IPS-11a (cell line): ENCODE results near the gene PLCD3.

Experiments used
- H3K4me3 ChIP-seq: one replicate; pipeline ENCODE4 v1.5.1; 2013; ENCODE audit warnings: low read depth, low read length, control low read depth

The PLCD3 gene

GRCh38 chr17:45104497-45104896 is 27.8 kb downstream of the PLCD3 start:
- H3K4me3 ChIP-seq, result no peak overlapping the region

- no peak overlapping the region for H3K4me3 ChIP-seq
These were observed 28.3 kb downstream of the PLCD3 start for GRCh38 chr17:45104029-45104428.

GRCh38 chr17:45103269-45103795 is 29.0 kb downstream of the PLCD3 start:
- H3K4me3 ChIP-seq, result no peak overlapping the region

DNA sequence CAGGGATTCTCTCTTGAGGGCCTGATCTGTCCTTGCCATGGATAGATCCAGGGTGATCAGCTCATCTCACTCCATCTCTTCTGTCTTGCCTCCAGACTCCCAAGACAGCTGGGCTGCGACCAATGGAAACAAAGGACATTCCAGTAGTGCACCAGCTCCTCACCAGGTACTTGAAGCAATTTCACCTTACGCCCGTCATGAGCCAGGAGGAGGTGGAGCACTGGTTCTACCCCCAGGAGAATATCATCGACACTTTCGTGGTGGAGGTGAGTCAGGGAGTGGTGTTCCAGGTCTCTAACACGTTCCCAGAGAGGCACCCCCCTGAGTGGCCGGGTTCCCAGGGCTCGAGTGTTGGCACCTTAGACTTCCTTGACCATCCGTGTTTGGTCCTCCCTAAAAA is 29.5 kb downstream of the PLCD3 start:
- no peak overlapping the region for H3K4me3 ChIP-seq

- H3K4me3 ChIP-seq, result no peak overlapping the region
These were observed 30.2 kb downstream of the PLCD3 start for GRCh38 chr17:45101883-45102811.

DNA sequence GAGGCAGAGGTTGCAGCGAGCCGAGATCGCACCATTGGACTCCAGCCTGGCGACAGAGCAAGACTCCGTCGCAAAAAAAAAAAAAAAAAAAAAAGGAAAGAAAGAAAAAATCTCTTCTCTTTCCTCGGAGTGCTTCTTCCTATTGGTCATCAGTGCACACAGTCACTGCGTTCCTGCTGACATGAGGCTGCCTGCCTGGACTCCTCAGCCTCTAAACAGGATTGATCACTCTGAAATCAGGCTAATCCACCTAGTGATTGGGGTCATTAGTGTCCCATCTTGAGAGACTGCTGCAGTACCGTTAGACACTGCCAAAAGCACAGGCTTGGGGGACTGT is 30.8 kb downstream of the PLCD3 start:
- no peak overlapping the region for H3K4me3 ChIP-seq

- H3K4me3 ChIP-seq, result no peak overlapping the region
These were observed 33.3 kb downstream of the PLCD3 start for GRCh38 chr17:45098869-45099616.

DNA sequence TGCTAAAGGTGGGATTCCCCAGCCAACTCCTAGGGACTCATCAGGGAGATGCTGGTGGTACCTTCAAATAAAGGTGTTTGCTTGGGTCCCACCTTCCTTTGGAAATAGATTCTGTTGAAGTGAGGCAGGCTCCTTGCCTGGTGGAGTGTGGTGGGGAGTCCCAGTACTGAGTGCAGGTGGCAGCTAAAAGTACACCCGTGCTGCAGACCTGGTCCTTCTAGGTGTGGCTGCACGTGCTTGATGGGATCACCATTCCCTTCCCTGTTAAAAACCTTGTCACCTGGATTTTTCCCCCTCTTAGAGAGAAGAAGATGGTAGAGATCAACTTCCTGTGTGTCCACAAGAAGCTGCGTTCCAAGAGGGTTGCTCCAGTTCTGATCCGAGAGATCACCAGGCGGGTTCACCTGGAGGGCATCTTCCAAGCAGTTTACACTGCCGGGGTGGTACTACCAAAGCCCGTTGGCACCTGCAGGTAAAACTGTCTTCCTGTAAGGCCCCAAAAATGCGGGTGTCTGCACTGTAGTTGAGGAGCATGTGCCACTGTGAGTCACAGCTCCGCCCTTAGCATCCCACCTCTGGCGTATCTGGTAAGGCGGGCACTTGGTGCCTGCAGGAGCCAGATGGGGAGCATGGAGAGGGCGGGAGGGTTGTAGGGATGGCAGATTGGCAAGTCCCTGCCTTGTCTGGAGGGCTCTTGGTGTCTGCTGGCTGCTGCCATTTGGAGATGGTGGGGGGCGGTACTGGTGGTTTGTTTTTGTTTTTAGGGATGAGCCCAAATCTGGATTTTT is 34.0 kb downstream of the PLCD3 start:
- no peak overlapping the region for H3K4me3 ChIP-seq

DNA sequence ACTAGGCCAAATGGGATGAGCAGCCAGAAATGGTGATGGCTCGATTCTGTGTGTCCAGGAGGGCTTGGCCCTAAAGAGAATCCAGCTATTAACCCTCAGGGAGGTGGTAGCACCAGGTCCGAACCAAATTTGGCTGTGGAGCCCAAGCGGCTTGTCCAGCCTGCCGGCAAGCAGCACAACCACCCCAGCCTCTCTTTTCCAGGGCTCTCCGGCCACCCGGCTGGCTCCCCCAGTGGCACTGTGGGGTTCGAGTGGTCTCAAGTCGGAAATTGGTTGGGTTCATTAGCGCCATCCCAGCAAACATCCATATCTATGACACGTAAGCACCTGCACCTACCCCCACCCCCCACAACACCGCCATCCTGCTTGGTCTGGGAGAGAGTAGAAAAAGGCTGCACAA is 35.4 kb downstream of the PLCD3 start:
- H3K4me3 ChIP-seq, result no peak overlapping the region

DNA sequence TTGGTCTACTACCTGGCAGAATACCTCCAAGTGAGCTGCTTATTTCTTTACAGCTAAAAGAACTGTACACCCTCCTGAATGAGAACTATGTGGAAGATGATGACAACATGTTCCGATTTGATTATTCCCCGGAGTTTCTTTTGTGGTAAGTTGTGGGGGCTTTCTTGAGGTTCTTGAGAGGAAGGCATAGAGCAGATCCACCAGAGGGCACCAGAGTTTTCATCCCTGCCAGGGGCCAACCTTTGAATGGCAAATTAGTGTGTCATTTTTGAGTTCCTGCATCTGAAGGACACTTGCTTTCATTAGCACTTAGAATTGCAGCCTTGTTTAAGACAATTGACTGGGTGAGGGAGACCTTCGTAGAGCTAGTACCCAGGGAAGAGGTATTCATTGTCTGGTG is 36.2 kb downstream of the PLCD3 start:
- no peak overlapping the region for H3K4me3 ChIP-seq

DNA sequence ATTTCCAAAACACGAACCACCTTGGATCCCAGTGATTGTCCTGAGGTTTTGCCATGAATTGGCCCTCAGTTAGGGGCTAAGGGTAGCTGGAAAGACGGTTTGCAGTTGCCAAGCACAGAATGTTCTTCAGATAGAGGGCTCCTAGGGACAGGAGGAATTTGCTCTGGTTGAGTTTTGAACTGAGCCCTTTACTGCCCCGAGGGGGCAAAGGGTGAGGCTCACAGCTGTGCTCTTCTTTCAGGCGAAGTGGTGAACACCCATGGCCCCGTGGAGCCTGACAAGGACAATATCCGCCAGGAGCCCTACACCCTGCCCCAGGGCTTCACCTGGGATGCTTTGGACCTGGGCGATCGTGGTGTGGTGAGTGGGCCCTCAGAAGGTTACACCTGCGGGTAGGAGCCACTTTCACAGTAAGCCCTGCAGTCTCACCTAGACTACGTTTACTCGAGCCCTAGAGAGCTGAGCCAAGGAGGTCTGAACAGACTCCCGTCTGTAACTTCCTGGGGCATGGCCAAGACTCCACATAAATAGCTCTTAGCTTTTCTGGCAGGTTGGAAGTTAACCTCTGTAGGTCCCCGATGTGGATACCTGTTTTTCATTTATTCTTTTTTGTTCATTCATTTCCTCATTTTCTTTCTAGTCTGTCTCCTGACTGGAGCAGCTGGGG is 38.7 kb downstream of the PLCD3 start:
- H3K4me3 ChIP-seq, result no peak overlapping the region

DNA sequence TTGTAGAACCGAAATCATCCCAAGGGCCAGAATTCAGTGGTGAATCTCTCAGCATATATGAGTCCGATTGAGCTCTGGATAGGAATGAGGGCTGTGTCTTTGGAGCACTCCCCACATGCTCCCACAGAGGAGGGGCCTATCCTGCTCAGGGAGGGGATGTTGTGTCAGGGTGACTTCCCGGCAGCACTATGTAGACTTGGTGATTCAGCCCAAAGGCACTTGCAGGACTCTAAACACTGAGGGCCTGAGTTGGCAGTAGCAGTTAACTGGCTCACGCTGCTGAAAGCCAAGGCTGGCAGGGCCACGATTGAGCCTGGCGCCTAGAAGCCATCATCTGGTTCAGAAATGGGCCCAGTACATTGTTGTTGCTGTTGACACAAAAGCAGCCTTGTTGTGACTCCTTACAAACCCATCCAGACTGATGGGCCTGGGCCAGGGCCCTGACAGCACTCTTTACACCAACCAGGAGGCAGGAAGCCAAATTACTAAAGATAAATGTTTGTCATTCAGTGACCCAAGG is 39.3 kb downstream of the PLCD3 start:
- no peak overlapping the region for H3K4me3 ChIP-seq

DNA sequence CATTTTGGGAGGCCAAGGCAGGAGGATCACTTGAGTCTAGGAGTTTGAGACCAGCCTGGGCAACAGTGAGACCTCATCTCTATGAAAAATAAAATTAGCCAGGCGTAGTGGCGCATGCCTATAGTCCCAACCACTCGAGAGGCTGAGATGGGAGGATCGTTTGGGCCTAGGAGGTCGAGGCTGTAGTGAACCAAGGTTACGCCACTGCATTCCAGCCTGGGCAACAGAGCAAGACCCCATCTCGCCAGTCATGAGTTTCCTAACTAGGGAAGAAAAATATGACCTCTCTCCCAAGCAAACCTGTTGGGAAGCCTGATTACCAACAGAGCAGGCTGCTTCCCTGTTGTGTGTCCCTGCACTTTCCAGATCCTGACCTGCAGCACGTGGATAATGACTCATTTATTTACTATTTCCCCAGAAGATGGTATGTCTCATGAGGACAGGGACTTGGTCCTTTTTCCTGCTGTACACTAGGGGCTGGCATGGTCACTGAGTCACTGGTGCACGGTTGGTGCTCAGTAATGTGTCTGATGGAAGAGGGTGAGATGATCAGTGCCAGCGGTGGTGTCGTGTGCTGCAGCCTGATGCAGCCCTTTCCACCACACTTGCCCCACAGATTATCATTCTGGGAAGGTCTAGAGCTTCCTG is 40.4 kb downstream of the PLCD3 start:
- H3K4me3 ChIP-seq, result no peak overlapping the region

GRCh38 chr17:45090711-45091110 is 41.6 kb downstream of the PLCD3 start:
- no peak overlapping the region for H3K4me3 ChIP-seq

- no peak overlapping the region for H3K4me3 ChIP-seq
These were observed 43.6 kb downstream of the PLCD3 start for GRCh38 chr17:45088741-45089140.

DNA sequence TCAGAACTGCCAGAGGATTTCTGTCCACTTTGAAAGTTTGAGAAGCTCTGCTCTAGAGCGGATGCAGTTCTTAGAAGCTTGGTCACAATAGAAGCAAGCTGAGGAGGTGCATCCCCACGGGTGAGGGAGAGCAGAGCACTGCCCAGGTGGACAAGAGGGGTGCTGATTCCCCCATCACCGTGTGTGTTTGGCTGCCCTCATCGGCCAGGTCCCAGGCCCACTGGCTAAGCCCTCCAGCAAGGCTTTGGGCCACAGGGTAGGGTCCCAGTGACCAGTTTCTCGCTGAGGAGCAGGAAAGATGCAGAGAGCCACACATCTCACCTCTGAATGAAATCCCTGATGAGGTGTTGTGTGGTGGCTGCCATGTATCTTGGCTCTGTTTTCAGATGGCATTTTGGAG is 44.3 kb downstream of the PLCD3 start:
- H3K4me3 ChIP-seq, result no peak overlapping the region

DNA sequence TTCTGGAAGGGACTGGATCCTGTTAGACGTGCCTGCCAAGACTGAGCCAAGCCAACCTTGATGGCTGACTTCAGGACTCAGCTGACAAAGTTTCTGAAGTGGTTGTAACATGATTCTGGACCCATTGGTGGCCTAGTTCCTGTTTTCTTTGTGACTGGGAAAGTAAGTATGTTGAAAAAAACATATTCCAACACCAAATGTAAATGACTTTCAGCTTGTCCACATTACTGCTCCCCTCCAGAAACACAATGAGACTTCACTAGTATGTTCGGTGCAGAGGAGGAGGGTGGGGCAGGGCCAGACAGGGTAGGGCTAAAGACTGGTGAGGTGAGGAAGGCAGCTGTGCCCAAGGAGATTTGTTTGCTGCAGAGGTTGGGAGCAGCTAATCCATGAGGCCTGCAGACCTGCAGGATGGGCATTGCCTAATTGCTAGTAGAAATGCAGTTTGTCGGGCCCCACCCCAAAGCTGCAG is 44.8 kb downstream of the PLCD3 start:
- H3K4me3 ChIP-seq, result no peak overlapping the region

GRCh38 chr17:45086865-45087503 is 45.3 kb downstream of the PLCD3 start:
- H3K4me3 ChIP-seq, result no peak overlapping the region

DNA sequence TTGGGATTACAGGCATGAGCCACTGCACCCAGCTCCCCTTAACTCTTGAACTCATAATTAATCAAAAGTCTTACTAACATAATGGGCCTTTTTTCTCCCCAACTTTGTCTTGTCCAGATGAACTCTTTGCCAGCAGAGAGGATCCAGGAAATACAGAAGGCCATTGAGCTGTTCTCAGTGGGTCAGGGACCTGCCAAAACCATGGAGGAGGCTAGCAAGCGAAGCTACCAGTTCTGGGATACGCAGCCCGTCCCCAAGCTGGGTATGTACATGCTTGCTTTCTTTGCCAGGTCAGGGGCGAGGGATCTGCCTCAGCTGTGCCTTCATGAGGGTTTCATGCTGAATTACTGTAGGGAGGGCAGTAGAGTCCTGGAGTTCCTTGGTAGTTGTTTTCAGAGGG is 45.9 kb downstream of the PLCD3 start:
- H3K4me3 ChIP-seq, result no peak overlapping the region
